HCT116 (cell line): ENCODE measurements around the gene PLCB1. TPM values are rescaled to one million over a fixed set of nuclear protein-coding genes. Genes with fewer than 3 reads are reported as not detected.

ENCODE experiments used
- ATAC-seq: fragments of 200-7000 bp; cut with Tn5 transposase; 2 replicates; pipeline ENCODE4 v1.9.1; 2020; ENCODE audit warnings: mild to moderate bottlenecking, moderate library complexity
- BruUV-seq: library from RNA; stranded (reverse); fragments of 400-500 nt; replicated peaks from 2 replicates; lab custom pipeline; 2021; lab: Mats Ljungman, UMichigan
- CTCF ChIA-PET: fragments of 300-600 bp; sonication (Branson Sonifier 250); formaldehyde crosslinking; loops from one replicate; lab custom pipeline; 2021; ENCODE audit warnings: antibody characterized with exemption; lab: Charles Lee
- POLR2A ChIA-PET: fragments of 300-600, 350-600 bp; sonication (Branson Sonifier 250); formaldehyde crosslinking; loops from one replicate; lab custom pipeline; 2021; ENCODE audit warnings: antibody characterized with exemption; lab: Charles Lee
- RAD21 ChIA-PET, 2 experiments: fragments of 300-600 bp; sonication (Branson Sonifier 250); formaldehyde crosslinking; loops; one replicate each; lab custom pipeline; 2023; ENCODE audit warnings: low total read pairs in 2 of 2; ENCODE audit not compliant: uncharacterized antibody in 2 of 2, unreplicated experiment in 2 of 2, low non-redundant PET in 1 of 2; lab: Charles Lee
- DNase-seq: peaks from one replicate; pipeline ENCODE4 v3.0.0-alpha.2; 2010; ENCODE audit warnings: low read depth, low spot score
- H2AFZ ChIP-seq: fragments of 200-600 bp; shearing (Covaris generic), sonication (generic); 2 replicates; pipeline ENCODE4 v1.6.1; 2017; ENCODE audit warnings: low read depth, mixed run types, mixed read lengths, antibody characterized with exemption, low read length; ENCODE audit not compliant: poor library complexity, severe bottlenecking
- H3K27ac ChIP-seq: 2 replicates; pipeline ENCODE4 v1.5.1; 2012; ENCODE audit warnings: low read depth, low read length
- H3K27me3 ChIP-seq: fragments of 200-600 bp; sonication (generic); 2 replicates; pipeline ENCODE4 v1.6.1; 2016; ENCODE audit warnings: mixed run types, low read length, mixed read lengths; ENCODE audit not compliant: insufficient read depth
- H3K36me3 ChIP-seq, 2 experiments: fragments of 200-500 bp in 1 of 2; fragments of 200-600 bp in 1 of 2; sonication (Bioruptor generic) in 1 of 2; sonication (generic) in 1 of 2; 2 replicates each; pipeline versions ENCODE4 v1.5.1 to v1.6.1; 2014 to 2016; ENCODE audit warnings: low read length in 2 of 2, inconsistent platforms in 1 of 2, mixed read lengths in 1 of 2, mixed run types in 1 of 2; ENCODE audit not compliant: insufficient read depth in 2 of 2, control insufficient read depth in 1 of 2
- H3K4me1 ChIP-seq, 2 experiments: fragments of 200-600 bp in 1 of 2; sonication (generic) in 1 of 2; 2 replicates each; pipeline versions ENCODE4 v1.5.1 to v1.6.1; 2012 to 2017; ENCODE audit warnings: low read length in 2 of 2, inconsistent platforms in 1 of 2, mild to moderate bottlenecking in 1 of 2, mixed read lengths in 1 of 2, mixed run types in 1 of 2, moderate library complexity in 1 of 2; ENCODE audit not compliant: insufficient read depth in 2 of 2, control insufficient read depth in 1 of 2
- H3K4me2 ChIP-seq: fragments of 200-600 bp; sonication (generic); 2 replicates; pipeline ENCODE4 v1.6.1; 2017; ENCODE audit warnings: mixed run types, low read length, mixed read lengths
- H3K4me3 ChIP-seq, 2 experiments: fragments of 200-600 bp in 1 of 2; sonication (generic) in 1 of 2; replicated peaks in 1 of 2; 2 replicates each; pipeline ENCODE4 v1.5.1; 2011 to 2016; ENCODE audit warnings: low read length in 2 of 2, control low read depth in 1 of 2, low read depth in 1 of 2, mild to moderate bottlenecking in 1 of 2, mixed read lengths in 1 of 2, mixed run types in 1 of 2
- H3K79me2 ChIP-seq: fragments of 200-600 bp; sonication (generic); 2 replicates; pipeline ENCODE4 v1.6.1; 2017; ENCODE audit warnings: mild to moderate bottlenecking, mixed run types, low read length, moderate library complexity, mixed read lengths; ENCODE audit not compliant: insufficient read depth
- H3K9ac ChIP-seq: fragments of 200-600 bp; sonication (generic); 2 replicates; pipeline ENCODE4 v1.6.1; 2016; ENCODE audit warnings: low read length, mixed read lengths
- H3K9me2 ChIP-seq: fragments of 200-600 bp; sonication (generic), shearing (Covaris generic); 2 replicates; pipeline ENCODE4 v1.6.1; 2017; ENCODE audit warnings: mixed run types, mild to moderate bottlenecking, moderate library complexity; ENCODE audit not compliant: insufficient read depth
- H3K9me3 ChIP-seq, 2 experiments: fragments of 200-500 bp in 1 of 2; fragments of 200-600 bp in 1 of 2; sonication (Bioruptor generic) in 1 of 2; sonication (generic) in 1 of 2; 2 replicates each; pipeline ENCODE4 v1.6.1; 2014 to 2017; ENCODE audit warnings: low read length in 2 of 2, mixed read lengths in 2 of 2, inconsistent platforms in 1 of 2, low read depth in 1 of 2, mild to moderate bottlenecking in 1 of 2, mixed run types in 1 of 2, moderate library complexity in 1 of 2; ENCODE audit not compliant: control insufficient read depth in 1 of 2, insufficient read depth in 1 of 2
- H4K20me1 ChIP-seq: fragments of 200-600 bp; sonication (generic), shearing (Covaris generic); 2 replicates; pipeline ENCODE4 v1.6.1; 2017; ENCODE audit warnings: mixed run types, mild to moderate bottlenecking, moderate library complexity; ENCODE audit not compliant: insufficient read depth
- ATF3 ChIP-seq: IDR thresholded peaks from 2 replicates; pipeline ENCODE4 v1.6.1; 2012
- CBX3 ChIP-seq: IDR thresholded peaks from 2 replicates; pipeline ENCODE4 v1.6.1; 2012; ENCODE audit warnings: low read depth
- CEBPB ChIP-seq: IDR thresholded peaks from 2 replicates; pipeline ENCODE4 v1.6.1; 2012; ENCODE audit warnings: low read depth
- EGR1 ChIP-seq: IDR thresholded peaks from 2 replicates; pipeline ENCODE4 v1.6.1; 2012; ENCODE audit warnings: low read depth
- ELF1 ChIP-seq: IDR thresholded peaks from 2 replicates; pipeline ENCODE4 v1.6.1; 2012; ENCODE audit warnings: low read depth, borderline replicate concordance
- JUND ChIP-seq: IDR thresholded peaks from 2 replicates; pipeline ENCODE4 v1.6.1; 2012
- POLR2A ChIP-seq: IDR thresholded peaks from 2 replicates; pipeline ENCODE4 v1.7.0; 2011; ENCODE audit warnings: borderline replicate concordance; ENCODE audit not compliant: insufficient read depth, insufficient read length; ENCODE audit errors: extremely low read depth
- POLR2AphosphoS5 ChIP-seq: IDR thresholded peaks from 2 replicates; pipeline ENCODE4 v1.6.1; 2011; ENCODE audit warnings: mild to moderate bottlenecking, low read depth, low read length, moderate library complexity
- RAD21 ChIP-seq: IDR thresholded peaks from 2 replicates; pipeline ENCODE4 v1.6.1; 2012; ENCODE audit warnings: low read depth, mild to moderate bottlenecking
- SP1 ChIP-seq: IDR thresholded peaks from 2 replicates; pipeline ENCODE4 v1.6.1; 2012; ENCODE audit warnings: low read depth
- TCF7L2 ChIP-seq: IDR thresholded peaks from 2 replicates; pipeline ENCODE4 v1.7.0; 2011; ENCODE audit warnings: borderline replicate concordance, inconsistent platforms; ENCODE audit not compliant: insufficient read depth, insufficient read length; ENCODE audit errors: extremely low read depth
- ZFX ChIP-seq: fragments of 450-650 bp; IDR thresholded peaks from 2 replicates; pipeline ENCODE4 v1.6.1; 2017
- intact Hi-C: fragments of 100-400 bp; cut with micrococcal nuclease; formaldehyde crosslinking; loops from 2 replicates; pipeline ENCODE4 v1.10.0; 2022
- total RNA-seq: library from RNA; stranded (reverse); gene quantifications from one replicate; pipeline ENCODE4 v1.2.1, GENCODE V29; 2021; ENCODE audit not compliant: unreplicated experiment
- TF ChIP-seq, protein P1 (sequence below), 3 experiments: fragments of 200-600 bp in 1 of 3; sonication (generic) in 1 of 3; IDR thresholded peaks in 2 of 3; conservative IDR thresholded peaks in 1 of 3; 2 replicates each; pipeline ENCODE4 v1.5.1; 2012 to 2017; ENCODE audit warnings: low read depth in 2 of 3, low read length in 2 of 3, antibody characterized with exemption in 1 of 3, borderline replicate concordance in 1 of 3, control low read depth in 1 of 3, mild to moderate bottlenecking in 1 of 3, mixed read lengths in 1 of 3, mixed run types in 1 of 3, moderate library complexity in 1 of 3; ENCODE audit not compliant: insufficient read depth in 1 of 3
- TF ChIP-seq, protein P2 (sequence below): IDR thresholded peaks from 2 replicates; pipeline ENCODE4 v1.6.1; 2011; ENCODE audit warnings: mild to moderate bottlenecking, low read length, moderate library complexity; ENCODE audit not compliant: insufficient replicate concordance; ENCODE audit errors: extremely low read depth

PLCB1 gene
- total RNA-seq, 1 experiment from 2014 or later = 15.8 TPM

- Histone ChIP-seq H3K4me3 (no peak overlapping the region), H3K9me2 (no peaks in the 10 kb centered on the region), H3K4me2 (no peak overlapping the region), H2AFZ (no peak overlapping the region), H3K4me1 (no peaks in the 10 kb centered on the region), H3K27ac (no peak overlapping the region), H4K20me1 (no peaks in the 10 kb centered on the region), H3K36me3 (no peaks in the 10 kb centered on the region), H3K9ac (no peak overlapping the region), H3K79me2 (no peaks in the 10 kb centered on the region), H3K9me3 (no peaks in the 10 kb centered on the region), H3K27me3 (no peaks in the 10 kb centered on the region)
- POLR2A ChIA-PET = no interaction called here
- no peak for DNase-seq
- no TSS peak for BruUV-seq
- CTCF ChIA-PET = no interaction called here
- RAD21 ChIA-PET = no interaction called here
- intact Hi-C loops = no loop called here
- no peak for TF ChIP-seq ZFX
- no peak for TF ChIP-seq POLR2AphosphoS5
- no peak for TF ChIP-seq SP1
- TF ChIP-seq EGR1 = no peak
- TF ChIP-seq, protein P1, sequence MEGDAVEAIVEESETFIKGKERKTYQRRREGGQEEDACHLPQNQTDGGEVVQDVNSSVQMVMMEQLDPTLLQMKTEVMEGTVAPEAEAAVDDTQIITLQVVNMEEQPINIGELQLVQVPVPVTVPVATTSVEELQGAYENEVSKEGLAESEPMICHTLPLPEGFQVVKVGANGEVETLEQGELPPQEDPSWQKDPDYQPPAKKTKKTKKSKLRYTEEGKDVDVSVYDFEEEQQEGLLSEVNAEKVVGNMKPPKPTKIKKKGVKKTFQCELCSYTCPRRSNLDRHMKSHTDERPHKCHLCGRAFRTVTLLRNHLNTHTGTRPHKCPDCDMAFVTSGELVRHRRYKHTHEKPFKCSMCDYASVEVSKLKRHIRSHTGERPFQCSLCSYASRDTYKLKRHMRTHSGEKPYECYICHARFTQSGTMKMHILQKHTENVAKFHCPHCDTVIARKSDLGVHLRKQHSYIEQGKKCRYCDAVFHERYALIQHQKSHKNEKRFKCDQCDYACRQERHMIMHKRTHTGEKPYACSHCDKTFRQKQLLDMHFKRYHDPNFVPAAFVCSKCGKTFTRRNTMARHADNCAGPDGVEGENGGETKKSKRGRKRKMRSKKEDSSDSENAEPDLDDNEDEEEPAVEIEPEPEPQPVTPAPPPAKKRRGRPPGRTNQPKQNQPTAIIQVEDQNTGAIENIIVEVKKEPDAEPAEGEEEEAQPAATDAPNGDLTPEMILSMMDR (IDR thresholded peaks at IDR 0.05 in 2 of 3, conservative IDR thresholded peaks at IDR 0.05 in 1 of 3; ENCODE audit: borderline replicate concordance in 1 of 3, insufficient read depth in 1 of 3, low read depth in 2 of 3, low read length in 2 of 3) = no peak
- TF ChIP-seq, protein P2, sequence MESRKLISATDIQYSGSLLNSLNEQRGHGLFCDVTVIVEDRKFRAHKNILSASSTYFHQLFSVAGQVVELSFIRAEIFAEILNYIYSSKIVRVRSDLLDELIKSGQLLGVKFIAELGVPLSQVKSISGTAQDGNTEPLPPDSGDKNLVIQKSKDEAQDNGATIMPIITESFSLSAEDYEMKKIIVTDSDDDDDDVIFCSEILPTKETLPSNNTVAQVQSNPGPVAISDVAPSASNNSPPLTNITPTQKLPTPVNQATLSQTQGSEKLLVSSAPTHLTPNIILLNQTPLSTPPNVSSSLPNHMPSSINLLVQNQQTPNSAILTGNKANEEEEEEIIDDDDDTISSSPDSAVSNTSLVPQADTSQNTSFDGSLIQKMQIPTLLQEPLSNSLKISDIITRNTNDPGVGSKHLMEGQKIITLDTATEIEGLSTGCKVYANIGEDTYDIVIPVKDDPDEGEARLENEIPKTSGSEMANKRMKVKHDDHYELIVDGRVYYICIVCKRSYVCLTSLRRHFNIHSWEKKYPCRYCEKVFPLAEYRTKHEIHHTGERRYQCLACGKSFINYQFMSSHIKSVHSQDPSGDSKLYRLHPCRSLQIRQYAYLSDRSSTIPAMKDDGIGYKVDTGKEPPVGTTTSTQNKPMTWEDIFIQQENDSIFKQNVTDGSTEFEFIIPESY = no peak
- TF ChIP-seq JUND = no peak
- TF ChIP-seq CBX3 = no peak
- no peak for TF ChIP-seq TCF7L2
- TF ChIP-seq RAD21 = no peak
- TF ChIP-seq POLR2A = no peak
- TF ChIP-seq ATF3 = no peak
- TF ChIP-seq CEBPB = no peak
- no peak for TF ChIP-seq ELF1
- no peak for ATAC-seq
Measured at GRCh38 chr20:8542110-8542486, 410.0 kb downstream of the PLCB1 start.
